Left ventricle myocardium inferior (tissue), 1 donor: Measurements from ENCODE around the gene AKAP12. TPM values are rescaled to one million over a fixed set of nuclear protein-coding genes. Genes with fewer than 3 reads are reported as not detected.

ENCODE experiments used
- DNase-seq: peaks from one replicate; pipeline ENCODE4 v3.0.0-alpha.2; 2020
- H3K27ac ChIP-seq: fragments of 200-600 bp; replicated peaks from 2 replicates; pipeline ENCODE4 v1.8.0; 2021
- H3K27me3 ChIP-seq: fragments of 200-600 bp; 2 replicates; pipeline ENCODE4 v1.8.0; 2021; ENCODE audit warnings: low read depth
- H3K36me3 ChIP-seq: fragments of 200-600 bp; 2 replicates; pipeline ENCODE4 v1.8.0; 2021
- H3K4me1 ChIP-seq: fragments of 200-600 bp; 2 replicates; pipeline ENCODE4 v1.8.0; 2021
- H3K4me3 ChIP-seq: fragments of 200-600 bp; 2 replicates; pipeline ENCODE4 v1.8.0; 2021; ENCODE audit warnings: mild to moderate bottlenecking, moderate library complexity
- H3K9me3 ChIP-seq: fragments of 200-600 bp; replicated peaks from 2 replicates; pipeline ENCODE4 v1.8.0; 2021
- intact Hi-C: fragments of 100-400 bp; cut with micrococcal nuclease; formaldehyde crosslinking; loops from one replicate; pipeline ENCODE4 v1.11.0; 2022
- total RNA-seq: library from RNA; stranded (reverse); fragmentation: NEBNext Ultra II Directional; extraction: Animal tissue kit (Norgen Biotek cat#: 25700); gene quantifications from one replicate; pipeline ENCODE4 v1.2.1, GENCODE V29; 2021
- TF ChIP-seq, protein P1 (sequence below): fragments of 200-600 bp; IDR thresholded peaks from 2 replicates; pipeline ENCODE4 v1.8.0; 2021; ENCODE audit warnings: antibody characterized with exemption, mild to moderate bottlenecking, borderline replicate concordance
- donor health status: DM: no; HTN: yes; CAD: no; lungs with severe emphysema.

The AKAP12 gene
- total RNA-seq, 1 donor from 2014 or later = 13.1 TPM

DNA sequence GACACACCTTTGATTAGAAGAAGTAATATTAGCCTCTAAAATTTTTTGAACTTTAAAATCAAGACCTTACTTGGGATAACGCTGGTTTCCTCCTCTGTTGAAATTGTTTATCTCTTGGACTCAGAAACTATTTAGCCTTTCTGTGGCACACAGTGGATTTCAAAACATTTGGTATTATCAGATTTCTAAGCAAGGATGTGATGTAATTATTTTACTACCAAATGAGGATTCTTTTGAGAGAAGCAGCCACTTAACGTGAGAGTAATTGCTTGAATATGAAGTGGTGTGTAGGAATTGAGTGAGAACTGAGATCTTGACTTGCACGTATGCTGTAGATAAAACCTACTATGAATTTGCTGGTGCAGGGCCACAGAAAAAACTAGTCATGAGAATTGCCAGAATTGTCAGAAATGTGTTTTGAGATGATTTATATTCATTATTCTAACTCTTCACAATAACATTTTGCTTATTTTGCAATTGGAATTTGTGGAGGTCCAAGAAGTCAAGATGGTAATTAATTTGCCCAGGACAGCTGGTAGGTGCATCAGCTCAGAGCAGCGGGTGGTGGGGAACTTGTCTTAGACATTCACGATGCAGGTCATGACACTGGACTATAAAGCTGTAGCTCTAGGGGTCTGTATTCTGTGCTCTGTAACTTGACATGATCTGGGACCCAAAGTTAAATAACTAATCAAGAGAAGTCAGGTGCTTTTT, 53.4 kb downstream of the AKAP12 start:
- TF ChIP-seq, protein P1, sequence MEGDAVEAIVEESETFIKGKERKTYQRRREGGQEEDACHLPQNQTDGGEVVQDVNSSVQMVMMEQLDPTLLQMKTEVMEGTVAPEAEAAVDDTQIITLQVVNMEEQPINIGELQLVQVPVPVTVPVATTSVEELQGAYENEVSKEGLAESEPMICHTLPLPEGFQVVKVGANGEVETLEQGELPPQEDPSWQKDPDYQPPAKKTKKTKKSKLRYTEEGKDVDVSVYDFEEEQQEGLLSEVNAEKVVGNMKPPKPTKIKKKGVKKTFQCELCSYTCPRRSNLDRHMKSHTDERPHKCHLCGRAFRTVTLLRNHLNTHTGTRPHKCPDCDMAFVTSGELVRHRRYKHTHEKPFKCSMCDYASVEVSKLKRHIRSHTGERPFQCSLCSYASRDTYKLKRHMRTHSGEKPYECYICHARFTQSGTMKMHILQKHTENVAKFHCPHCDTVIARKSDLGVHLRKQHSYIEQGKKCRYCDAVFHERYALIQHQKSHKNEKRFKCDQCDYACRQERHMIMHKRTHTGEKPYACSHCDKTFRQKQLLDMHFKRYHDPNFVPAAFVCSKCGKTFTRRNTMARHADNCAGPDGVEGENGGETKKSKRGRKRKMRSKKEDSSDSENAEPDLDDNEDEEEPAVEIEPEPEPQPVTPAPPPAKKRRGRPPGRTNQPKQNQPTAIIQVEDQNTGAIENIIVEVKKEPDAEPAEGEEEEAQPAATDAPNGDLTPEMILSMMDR = no peak
- Histone ChIP-seq H3K4me3 (no peak overlapping the region), H3K4me1 (peaks cover 22% of the 10 kb centered on the region), H3K27ac (peak overlapping the region; percentile 20), H3K9me3 (no peaks in the 10 kb centered on the region), H3K27me3 (peaks cover 11% of the 10 kb centered on the region), H3K36me3 (no peaks in the 10 kb centered on the region)
- intact Hi-C loops = no loop called here
- DNase-seq = no peak

DNA sequence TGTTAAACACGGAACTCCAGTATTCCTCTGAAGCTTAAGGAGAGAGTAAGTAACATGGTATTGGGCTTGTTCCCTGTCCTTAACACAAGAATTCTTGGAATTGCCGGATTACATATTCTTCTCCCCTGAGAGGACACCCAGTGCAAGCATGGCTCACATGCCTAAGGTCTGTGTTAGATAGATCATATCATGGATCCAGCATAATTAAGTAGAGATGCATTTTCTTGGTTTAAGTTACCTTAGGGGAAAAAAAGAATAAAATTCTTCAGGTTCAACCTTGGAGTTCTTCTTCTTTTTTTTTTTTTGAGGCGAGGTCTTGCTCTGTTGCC, 53.9 kb downstream of the AKAP12 start:
- Histone ChIP-seq H3K36me3 (no peaks in the 10 kb centered on the region), H3K27ac (no peak overlapping the region), H3K9me3 (no peaks in the 10 kb centered on the region), H3K4me3 (no peak overlapping the region), H3K27me3 (peaks cover 11% of the 10 kb centered on the region), H3K4me1 (peaks cover 22% of the 10 kb centered on the region)
- intact Hi-C loops = no loop called here
- TF ChIP-seq, protein P1 = no peak
- no peak for DNase-seq

DNA sequence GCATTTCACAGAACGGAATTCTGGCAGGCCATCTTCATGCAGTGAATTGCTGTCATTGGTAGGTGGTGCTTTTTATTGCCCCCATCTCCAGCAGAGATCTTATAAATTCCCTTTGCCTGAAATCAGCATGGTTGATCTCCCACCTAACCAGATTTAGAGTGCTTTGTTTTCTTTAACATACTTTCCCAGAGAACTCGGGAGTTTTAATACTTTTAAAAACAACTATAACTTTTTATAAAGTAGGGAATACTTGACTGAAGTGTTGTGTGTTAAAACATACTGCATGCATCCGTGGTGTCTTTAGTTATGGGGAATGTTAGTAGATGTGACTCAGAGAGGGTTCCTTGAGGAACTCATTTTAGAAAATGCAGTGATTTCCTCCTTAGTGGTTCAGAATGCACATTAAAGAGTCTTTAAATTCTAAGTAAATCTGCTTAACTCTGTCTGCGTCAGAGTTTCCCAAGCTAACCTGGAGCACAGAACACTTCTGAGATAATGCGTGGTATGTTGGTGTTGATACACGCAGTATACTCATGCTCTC, 54.9 kb downstream of the AKAP12 start:
- H3K36me3 ChIP-seq = no peaks in the 10 kb centered on the region
- H3K27me3 ChIP-seq = peaks cover 11% of the 10 kb centered on the region
- H3K4me1 ChIP-seq = peaks cover 22% of the 10 kb centered on the region
- H3K4me3 ChIP-seq = no peak overlapping the region
- H3K27ac ChIP-seq = no peak overlapping the region
- intact Hi-C loops = no loop called here
- TF ChIP-seq, protein P1 = no peak
- no peak for DNase-seq
- H3K9me3 ChIP-seq = no peaks in the 10 kb centered on the region

DNA sequence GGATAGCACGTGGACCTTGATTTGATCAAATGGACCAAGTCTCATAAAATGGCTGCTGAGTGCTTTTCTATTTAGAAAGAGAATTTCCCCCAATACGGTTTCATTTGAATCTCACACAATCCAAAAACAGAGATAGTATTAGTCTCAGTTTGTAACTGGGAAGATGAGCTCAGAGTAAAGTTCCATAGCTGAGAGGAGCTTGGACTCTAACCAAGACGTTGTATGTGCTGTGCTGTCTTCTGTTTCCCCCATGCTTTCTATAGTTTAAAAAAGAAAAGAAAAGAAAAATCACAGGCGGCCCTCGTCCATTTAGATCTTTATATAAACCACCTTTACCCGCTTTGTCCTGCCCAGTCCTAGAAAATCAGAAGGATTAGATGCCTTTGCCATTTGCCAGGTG, 58.1 kb downstream of the AKAP12 start:
- no peaks in the 10 kb centered on the region for H3K36me3 ChIP-seq
- intact Hi-C loops = no loop called here
- no peaks in the 10 kb centered on the region for H3K9me3 ChIP-seq
- TF ChIP-seq, protein P1 = no peak
- no peak overlapping the region for H3K27ac ChIP-seq
- peaks cover 7% of the 10 kb centered on the region for H3K4me1 ChIP-seq
- DNase-seq = no peak
- peaks cover 11% of the 10 kb centered on the region for H3K27me3 ChIP-seq
- no peak overlapping the region for H3K4me3 ChIP-seq

DNA sequence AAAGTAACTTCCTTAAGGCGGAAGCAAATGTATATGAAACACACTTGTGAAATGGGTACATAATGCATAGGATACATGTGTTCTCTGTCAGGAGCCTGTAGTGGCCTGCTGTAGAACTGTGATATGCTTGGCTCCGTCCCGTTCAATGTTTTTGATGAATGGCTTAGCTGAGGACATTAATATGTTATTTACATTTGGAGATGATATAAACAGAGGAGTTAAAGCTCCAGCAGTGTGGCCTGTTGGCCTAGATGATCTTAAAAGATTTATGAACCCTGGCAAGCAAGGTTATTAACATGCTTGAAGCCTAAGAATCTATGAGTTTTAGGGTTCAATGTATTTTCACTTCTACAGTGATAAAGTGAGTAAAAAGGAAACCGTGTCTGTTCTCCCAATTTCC, 59.2 kb downstream of the AKAP12 start:
- no peak for DNase-seq
- no peak overlapping the region for H3K4me3 ChIP-seq
- no peaks in the 10 kb centered on the region for H3K9me3 ChIP-seq
- intact Hi-C loops = no loop called here
- peaks cover 5% of the 10 kb centered on the region for H3K27me3 ChIP-seq
- TF ChIP-seq, protein P1 = no peak
- H3K27ac ChIP-seq = no peak overlapping the region
- no peaks in the 10 kb centered on the region for H3K36me3 ChIP-seq
- no peaks in the 10 kb centered on the region for H3K4me1 ChIP-seq
